Neural progenitor cell (in vitro differentiated cells): ENCODE data around the gene PBX4. TPM values are rescaled to one million over a fixed set of nuclear protein-coding genes. Genes with fewer than 3 reads are reported as not detected.
"Not testable (repeated sequence)": the region's sequence is repeated elsewhere in the genome, so short reads cannot be mapped to it uniquely, and the experiment has no call there.

Experiments
- DNase-seq: peaks from one replicate; pipeline ENCODE4 v3.0.0-alpha.2; 2016; ENCODE audit warnings: low spot score
- H2AFZ ChIP-seq: fragments of 200-600 bp; sonication (generic); replicated peaks from 2 replicates; pipeline ENCODE4 v1.6.1; 2016; ENCODE audit warnings: antibody characterized with exemption
- H3F3A ChIP-seq: fragments of 200-600 bp; sonication (generic); 2 replicates; pipeline ENCODE4 v1.6.1; 2016; ENCODE audit warnings: antibody characterized with exemption, low read depth
- H3K27ac ChIP-seq: fragments of 200-600 bp; sonication (generic); 2 replicates; pipeline ENCODE4 v1.5.1; 2016; ENCODE audit warnings: mild to moderate bottlenecking
- H3K27me3 ChIP-seq: fragments of 200-600 bp; sonication (generic); 2 replicates; pipeline ENCODE4 v1.6.1; 2016; ENCODE audit warnings: mild to moderate bottlenecking, moderate library complexity
- H3K36me3 ChIP-seq: fragments of 200-600 bp; sonication (generic); 2 replicates; pipeline ENCODE4 v1.5.1; 2016
- H3K4me1 ChIP-seq: fragments of 200-600 bp; sonication (generic); 2 replicates; pipeline ENCODE4 v1.6.1; 2016; ENCODE audit warnings: mixed run types
- H3K4me2 ChIP-seq: fragments of 200-600 bp; sonication (generic); 2 replicates; pipeline ENCODE4 v1.6.1; 2016
- H3K4me3 ChIP-seq: fragments of 200-600 bp; sonication (generic); 2 replicates; pipeline ENCODE4 v1.5.1; 2016
- H3K79me2 ChIP-seq: fragments of 200-600 bp; sonication (generic); 2 replicates; pipeline ENCODE4 v1.6.1; 2016; ENCODE audit warnings: low read depth
- H3K9ac ChIP-seq: fragments of 200-600 bp; sonication (generic); 2 replicates; pipeline ENCODE4 v1.6.1; 2016
- H3K9me3 ChIP-seq: fragments of 200-600 bp; sonication (generic); 2 replicates; pipeline ENCODE4 v1.5.1; 2016; ENCODE audit warnings: low read depth
- H4K20me1 ChIP-seq: fragments of 200-600 bp; sonication (generic); 2 replicates; pipeline ENCODE4 v1.6.1; 2016; ENCODE audit warnings: low read depth
- H3K27ac Mint-ChIP-seq: 3 replicates; pipeline ENCODE4 v1.8.0; 2021; ENCODE audit warnings: mixed read lengths
- H3K27me3 Mint-ChIP-seq: 2 replicates; pipeline ENCODE4 v1.8.0; 2022; ENCODE audit warnings: low read depth, mild to moderate bottlenecking, inconsistent platforms, moderate library complexity, mixed read lengths; ENCODE audit not compliant: insufficient read depth
- H3K36me3 Mint-ChIP-seq: 3 replicates; pipeline ENCODE4 v1.8.0; 2021; ENCODE audit warnings: mixed read lengths
- H3K4me1 Mint-ChIP-seq: 3 replicates; pipeline ENCODE4 v1.8.0; 2021; ENCODE audit warnings: mixed read lengths
- H3K4me3 Mint-ChIP-seq: 3 replicates; pipeline ENCODE4 v1.8.0; 2021; ENCODE audit warnings: mild to moderate bottlenecking, moderate library complexity, mixed read lengths
- H3K9me3 Mint-ChIP-seq: 3 replicates; pipeline ENCODE4 v1.8.0; 2020; ENCODE audit warnings: mixed read lengths
- EZH2 ChIP-seq: fragments of 200-600 bp; sonication (generic); IDR thresholded peaks from 2 replicates; pipeline ENCODE4 v1.6.1; 2017; ENCODE audit warnings: antibody characterized with exemption, mild to moderate bottlenecking, moderate library complexity
- EZH2phosphoT487 ChIP-seq: fragments of 200-600 bp; sonication (generic); IDR thresholded peaks from 2 replicates; pipeline ENCODE4 v1.6.1; 2017; ENCODE audit warnings: antibody characterized with exemption
- total RNA-seq: library from RNA; depleted of rRNA; stranded (reverse); fragments of >200 nt; gene quantifications from 2 replicates; pipeline ENCODE4 v1.2.3, GENCODE V29; 2015; ENCODE audit warnings: low replicate concordance
- TF ChIP-seq, protein P1 (sequence below): fragments of 200-600 bp; sonication (generic); IDR thresholded peaks from 2 replicates; pipeline ENCODE4 v1.5.1; 2017; ENCODE audit warnings: antibody characterized with exemption, mild to moderate bottlenecking

PBX4 gene, protein sequence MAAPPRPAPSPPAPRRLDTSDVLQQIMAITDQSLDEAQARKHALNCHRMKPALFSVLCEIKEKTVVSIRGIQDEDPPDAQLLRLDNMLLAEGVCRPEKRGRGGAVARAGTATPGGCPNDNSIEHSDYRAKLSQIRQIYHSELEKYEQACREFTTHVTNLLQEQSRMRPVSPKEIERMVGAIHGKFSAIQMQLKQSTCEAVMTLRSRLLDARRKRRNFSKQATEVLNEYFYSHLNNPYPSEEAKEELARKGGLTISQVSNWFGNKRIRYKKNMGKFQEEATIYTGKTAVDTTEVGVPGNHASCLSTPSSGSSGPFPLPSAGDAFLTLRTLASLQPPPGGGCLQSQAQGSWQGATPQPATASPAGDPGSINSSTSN
- total RNA-seq = 3.2 and 4.8 TPM in 2 replicates

DNA sequence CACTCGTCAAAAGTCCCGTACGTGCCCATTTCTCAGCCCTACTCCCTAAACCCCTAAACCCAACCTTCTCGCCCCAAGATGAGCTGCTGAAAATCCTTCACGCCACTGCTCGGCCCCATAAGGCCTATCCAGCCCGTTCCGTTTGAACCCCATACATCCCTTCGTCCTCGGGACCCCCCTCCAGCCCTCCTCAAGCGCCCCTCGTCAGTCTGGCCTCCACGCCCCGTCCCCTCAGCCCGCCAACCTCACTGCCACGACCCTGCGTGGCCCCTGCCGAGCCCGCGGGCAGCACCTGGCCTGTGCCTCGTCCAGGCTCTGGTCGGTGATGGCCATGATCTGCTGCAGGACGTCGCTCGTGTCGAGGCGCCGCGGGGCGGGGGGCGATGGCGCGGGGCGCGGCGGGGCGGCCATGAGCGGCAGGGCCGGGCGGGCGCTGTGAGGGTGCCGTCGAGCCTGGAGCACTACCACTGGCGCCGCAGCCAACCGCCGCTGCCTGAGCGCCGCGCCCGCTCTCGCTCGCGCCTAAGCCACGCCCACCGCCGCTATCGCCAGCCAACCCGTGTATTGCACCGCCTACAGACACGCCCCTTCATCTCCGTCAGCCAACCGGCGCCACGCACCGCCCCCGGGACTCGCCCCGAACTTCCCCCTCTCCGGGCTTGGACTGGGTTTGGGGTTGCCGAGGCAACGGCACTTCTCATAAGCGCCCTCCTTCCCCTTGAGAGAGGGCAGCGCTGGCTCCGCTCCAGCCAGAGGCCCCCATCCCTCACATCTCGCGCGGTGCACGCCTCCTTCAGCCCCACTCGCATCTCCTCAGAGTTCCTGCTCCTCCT, at the start of gene PBX4:
PBX4 (minus strand) TSS at position 469 of the 833 bp plus-strand sequence; CDS start at position 411, 58 bp downstream.
- peak within 1 kb of the TSS; percentile 100 for H2AFZ ChIP-seq
- Mint-ChIP-seq H3K27me3 (peaks cover 9% of the 10 kb centered on the region), H3K4me1 (peaks cover 38% of the 10 kb centered on the region), H3K27ac (peak within 1 kb of the TSS; percentile 95), H3K4me3 (peak within 1 kb of the TSS; percentile 88), H3K36me3 (peaks cover 6% of the 10 kb centered on the region), H3K9me3 (no peaks in the 10 kb centered on the region)
- H3K4me2 ChIP-seq = peak within 1 kb of the TSS; percentile 91
- no peaks in the 10 kb centered on the region for H3K9me3 ChIP-seq
- H3K36me3 ChIP-seq = no peaks in the 10 kb centered on the region
- TF ChIP-seq, protein P1, sequence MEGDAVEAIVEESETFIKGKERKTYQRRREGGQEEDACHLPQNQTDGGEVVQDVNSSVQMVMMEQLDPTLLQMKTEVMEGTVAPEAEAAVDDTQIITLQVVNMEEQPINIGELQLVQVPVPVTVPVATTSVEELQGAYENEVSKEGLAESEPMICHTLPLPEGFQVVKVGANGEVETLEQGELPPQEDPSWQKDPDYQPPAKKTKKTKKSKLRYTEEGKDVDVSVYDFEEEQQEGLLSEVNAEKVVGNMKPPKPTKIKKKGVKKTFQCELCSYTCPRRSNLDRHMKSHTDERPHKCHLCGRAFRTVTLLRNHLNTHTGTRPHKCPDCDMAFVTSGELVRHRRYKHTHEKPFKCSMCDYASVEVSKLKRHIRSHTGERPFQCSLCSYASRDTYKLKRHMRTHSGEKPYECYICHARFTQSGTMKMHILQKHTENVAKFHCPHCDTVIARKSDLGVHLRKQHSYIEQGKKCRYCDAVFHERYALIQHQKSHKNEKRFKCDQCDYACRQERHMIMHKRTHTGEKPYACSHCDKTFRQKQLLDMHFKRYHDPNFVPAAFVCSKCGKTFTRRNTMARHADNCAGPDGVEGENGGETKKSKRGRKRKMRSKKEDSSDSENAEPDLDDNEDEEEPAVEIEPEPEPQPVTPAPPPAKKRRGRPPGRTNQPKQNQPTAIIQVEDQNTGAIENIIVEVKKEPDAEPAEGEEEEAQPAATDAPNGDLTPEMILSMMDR = no peak
- no peak for TF ChIP-seq EZH2
- TF ChIP-seq EZH2phosphoT487 = no peak
- H3K79me2 ChIP-seq = no peaks in the 10 kb centered on the region
- peak; percentile 99 for DNase-seq
- H3F3A ChIP-seq = peaks cover 15% of the 10 kb centered on the region
- no peaks in the 10 kb centered on the region for H3K4me1 ChIP-seq
- no peak within 1 kb of the TSS for H3K27ac ChIP-seq
- H3K27me3 ChIP-seq = peaks cover 11% of the 10 kb centered on the region
- peaks cover 4% of the 10 kb centered on the region for H4K20me1 ChIP-seq
- peak within 1 kb of the TSS; percentile 66 for H3K4me3 ChIP-seq
- H3K9ac ChIP-seq = no peak within 1 kb of the TSS

DNA sequence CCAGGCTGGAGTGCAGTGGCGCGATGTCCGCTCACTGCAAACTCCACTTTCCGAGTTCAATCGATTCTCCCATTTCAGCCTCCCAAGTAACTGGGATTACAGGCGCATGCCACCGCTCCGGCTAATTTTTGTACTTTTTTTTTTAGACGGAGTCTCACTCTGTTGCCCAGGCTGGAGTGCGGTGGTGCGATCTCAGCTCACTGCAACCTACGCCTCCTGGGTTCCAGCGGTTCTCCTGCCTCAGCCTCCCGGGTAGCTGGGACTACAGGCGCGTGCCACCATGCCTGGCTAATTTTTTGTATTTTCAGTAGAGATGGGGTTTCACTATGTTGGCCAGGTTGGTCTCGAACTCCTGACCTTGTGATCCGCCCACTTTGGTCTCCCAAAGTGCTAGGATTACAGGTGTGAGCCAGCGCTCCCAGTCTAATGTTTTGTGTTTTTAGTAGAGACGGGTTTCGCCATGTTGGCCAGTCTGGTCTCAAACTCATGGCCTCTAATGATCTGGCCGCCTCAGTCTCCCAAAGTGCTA, 47.0 kb upstream of the PBX4 start:
- Mint-ChIP-seq H3K4me1 (peaks cover 31% of the 10 kb centered on the region), H3K36me3 (peaks cover 12% of the 10 kb centered on the region)

DNA sequence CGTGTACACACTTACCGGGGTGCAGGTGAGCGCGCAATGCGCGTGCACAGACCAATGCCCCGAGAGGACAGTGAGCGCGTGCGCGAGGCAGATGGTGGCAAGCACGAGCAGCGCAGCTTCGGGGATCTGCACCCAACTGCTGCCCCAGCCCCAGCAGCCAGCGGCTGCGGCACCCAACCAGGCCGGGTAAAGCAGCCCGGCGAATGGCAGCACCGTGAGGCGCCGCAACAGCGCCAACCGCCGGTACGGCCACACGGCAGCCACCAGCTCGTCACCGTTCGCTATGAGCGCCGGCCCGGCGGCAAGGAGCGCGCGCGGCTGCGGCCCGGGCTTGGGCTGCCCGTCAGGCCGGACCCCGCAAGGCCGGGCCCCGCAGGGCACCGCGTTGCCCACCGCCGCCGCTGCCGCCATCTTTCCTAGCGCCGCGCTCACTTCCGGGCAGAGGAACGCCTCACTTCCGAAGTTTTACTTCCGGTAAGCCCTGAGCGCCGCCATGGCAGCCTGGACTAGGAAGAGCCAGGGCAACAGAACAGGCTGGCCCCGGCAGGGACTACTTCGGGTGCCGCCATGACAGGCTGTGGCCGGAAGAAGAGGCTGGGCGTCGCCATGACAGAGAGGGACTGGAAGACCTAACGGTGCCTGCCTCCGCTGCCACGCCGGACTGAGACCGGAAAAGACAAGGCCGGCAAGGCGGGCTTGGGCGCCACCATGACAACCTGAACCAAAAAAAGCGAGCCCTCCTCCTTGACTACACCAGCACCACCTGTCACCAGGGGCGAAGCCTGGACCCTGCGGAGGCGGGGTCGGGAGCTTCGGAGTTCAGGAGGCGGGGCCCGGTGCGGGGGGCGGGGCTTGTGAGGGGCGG, 45.0 kb upstream of the PBX4 start, which contains the start of gene ATP13A1:
ATP13A1 (minus strand) TSS at position 421 of the 865 bp plus-strand sequence; CDS start at position 411, 10 bp downstream.
- H3K4me1 Mint-ChIP-seq = peaks cover 24% of the 10 kb centered on the region
- Histone ChIP-seq H4K20me1 (peaks cover 28% of the 10 kb centered on the region), H2AFZ (peak within 1 kb of the TSS; percentile 67), H3K9me3 (no peaks in the 10 kb centered on the region), H3K4me1 (peaks cover 18% of the 10 kb centered on the region), H3K27me3 (no peaks in the 10 kb centered on the region), H3K9ac (peak within 1 kb of the TSS; percentile 68), H3K27ac (peak within 1 kb of the TSS; percentile 80), H3F3A (peaks cover 32% of the 10 kb centered on the region), H3K36me3 (no peaks in the 10 kb centered on the region), H3K79me2 (peaks cover 41% of the 10 kb centered on the region), H3K4me2 (peak within 1 kb of the TSS; percentile 90), H3K4me3 (peak within 1 kb of the TSS; percentile 86)
- H3K36me3 Mint-ChIP-seq = peaks cover 15% of the 10 kb centered on the region
- peak within 1 kb of the TSS; percentile 93 for H3K4me3 Mint-ChIP-seq
- peak within 1 kb of the TSS; percentile 70 for H3K27ac Mint-ChIP-seq
- TF ChIP-seq EZH2phosphoT487 (no peak), EZH2 (no peak)
- TF ChIP-seq, protein P1 = peak; percentile 38
- H3K27me3 Mint-ChIP-seq = peaks cover 9% of the 10 kb centered on the region
- DNase-seq = peak; percentile 97
- H3K9me3 Mint-ChIP-seq = no peaks in the 10 kb centered on the region

More for the DNA sequence above, 47.0 kb upstream of the PBX4 start:
- H2AFZ ChIP-seq, H3K27ac Mint-ChIP-seq, DNase-seq, H3K9me3 ChIP-seq, H3K27ac ChIP-seq, H3K4me2 ChIP-seq, H3K9me3 Mint-ChIP-seq, H3K27me3 Mint-ChIP-seq, H3K9ac ChIP-seq, H3K36me3 ChIP-seq, H3K27me3 ChIP-seq, H3K4me3 ChIP-seq: not testable (repeated sequence)
- H3K4me1 ChIP-seq = peaks cover 29% of the 10 kb centered on the region
- H3K79me2 ChIP-seq = peaks cover 46% of the 10 kb centered on the region
- H3K4me3 Mint-ChIP-seq = peak overlapping the region; percentile 48
- H3F3A ChIP-seq = peaks cover 48% of the 10 kb centered on the region
- H4K20me1 ChIP-seq = peaks cover 25% of the 10 kb centered on the region
